Testis (tissue), 2 donors: Measurements from ENCODE around the gene FXYD7.

Experiments
- POLR2A ChIP-seq: fragments of 450-650 bp; IDR thresholded peaks from one replicate; pipeline ENCODE4 v1.6.1; 2017; ENCODE audit warnings: antibody characterized with exemption, mild to moderate bottlenecking, moderate library complexity
- TF ChIP-seq, protein P1 (sequence below), 3 experiments: fragments of 450-650 bp in 2 of 3; fragments of 200-600 bp in 1 of 3; sonication (generic) in 1 of 3; IDR thresholded peaks; one replicate each; pipeline ENCODE4 v1.5.1; 2016 to 2019; ENCODE audit warnings: antibody characterized with exemption in 3 of 3, mild to moderate bottlenecking in 2 of 3, moderate library complexity in 1 of 3

GRCh38 chr19:35133826-35134225, 9.2 kb upstream of the FXYD7 start:
- TF ChIP-seq, protein P1, sequence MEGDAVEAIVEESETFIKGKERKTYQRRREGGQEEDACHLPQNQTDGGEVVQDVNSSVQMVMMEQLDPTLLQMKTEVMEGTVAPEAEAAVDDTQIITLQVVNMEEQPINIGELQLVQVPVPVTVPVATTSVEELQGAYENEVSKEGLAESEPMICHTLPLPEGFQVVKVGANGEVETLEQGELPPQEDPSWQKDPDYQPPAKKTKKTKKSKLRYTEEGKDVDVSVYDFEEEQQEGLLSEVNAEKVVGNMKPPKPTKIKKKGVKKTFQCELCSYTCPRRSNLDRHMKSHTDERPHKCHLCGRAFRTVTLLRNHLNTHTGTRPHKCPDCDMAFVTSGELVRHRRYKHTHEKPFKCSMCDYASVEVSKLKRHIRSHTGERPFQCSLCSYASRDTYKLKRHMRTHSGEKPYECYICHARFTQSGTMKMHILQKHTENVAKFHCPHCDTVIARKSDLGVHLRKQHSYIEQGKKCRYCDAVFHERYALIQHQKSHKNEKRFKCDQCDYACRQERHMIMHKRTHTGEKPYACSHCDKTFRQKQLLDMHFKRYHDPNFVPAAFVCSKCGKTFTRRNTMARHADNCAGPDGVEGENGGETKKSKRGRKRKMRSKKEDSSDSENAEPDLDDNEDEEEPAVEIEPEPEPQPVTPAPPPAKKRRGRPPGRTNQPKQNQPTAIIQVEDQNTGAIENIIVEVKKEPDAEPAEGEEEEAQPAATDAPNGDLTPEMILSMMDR (IDR thresholded peaks at IDR 0.05) = no peak
- TF ChIP-seq POLR2A = no peak
